ENCODE data around the gene VWC2. TPM values are rescaled to one million over a fixed set of nuclear protein-coding genes. Genes with fewer than 3 reads are reported as not detected.

VWC2 gene
- total RNA-seq, 1 experiment from 2014 or later, result not detected

DNA sequence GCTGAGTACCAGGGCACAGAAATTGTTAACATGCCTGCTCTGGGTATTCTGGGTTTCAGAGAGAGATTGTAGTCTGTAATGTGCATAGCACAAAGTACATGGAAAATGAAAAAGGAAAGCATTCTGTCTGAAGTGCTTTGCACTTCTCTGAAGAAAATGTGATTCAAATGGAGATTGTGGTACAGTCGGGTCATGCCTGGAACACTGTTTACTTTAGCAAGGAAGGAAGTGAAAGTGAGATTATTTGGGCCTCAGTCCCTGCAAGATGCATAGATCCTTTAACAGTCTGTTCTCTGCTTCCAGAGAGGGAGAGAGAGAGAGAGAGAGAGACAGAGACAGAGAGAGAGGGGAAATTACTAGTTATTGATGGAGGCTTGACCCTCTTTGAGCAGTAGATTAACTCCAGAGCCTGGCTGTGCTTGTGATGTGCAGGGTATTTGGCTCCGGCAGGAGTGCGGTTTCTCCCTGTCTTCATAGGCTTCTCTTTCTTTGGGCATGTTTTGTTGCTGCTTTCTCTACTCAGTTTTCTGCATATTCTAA lies 5.4 kb downstream of the VWC2 start:
- no peak for DNase-seq (ENCODE audit: low read depth)
- in situ Hi-C loops (cut with HindIII; ENCODE audit: low pct_unique_long_range_greater_than_20kb, low sequenced_read_pairs), result no loop called here

DNA sequence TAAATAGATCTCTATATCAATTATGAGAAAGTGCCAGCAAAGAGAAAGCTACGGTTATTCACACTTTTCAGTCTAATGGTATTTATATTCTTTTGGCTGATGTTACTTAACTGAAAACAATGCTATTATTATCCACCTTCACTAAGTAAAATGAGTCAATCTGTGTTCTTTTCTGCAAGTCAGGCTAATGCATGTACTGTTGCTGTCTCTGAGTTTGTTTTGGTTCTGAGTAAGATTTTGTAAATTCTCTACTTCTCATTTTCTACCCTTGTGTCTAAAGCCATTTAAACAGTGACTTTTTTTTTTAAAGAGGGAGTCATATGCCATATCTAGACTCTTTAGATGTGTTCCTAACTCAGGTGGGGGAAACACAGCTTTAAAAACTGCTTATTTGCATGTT lies 7.5 kb downstream of the VWC2 start:
- in situ Hi-C loops (cut with HindIII; ENCODE audit: low pct_unique_long_range_greater_than_20kb, low sequenced_read_pairs), result no loop called here
- DNase-seq (ENCODE audit: low read depth), result no peak

DNA sequence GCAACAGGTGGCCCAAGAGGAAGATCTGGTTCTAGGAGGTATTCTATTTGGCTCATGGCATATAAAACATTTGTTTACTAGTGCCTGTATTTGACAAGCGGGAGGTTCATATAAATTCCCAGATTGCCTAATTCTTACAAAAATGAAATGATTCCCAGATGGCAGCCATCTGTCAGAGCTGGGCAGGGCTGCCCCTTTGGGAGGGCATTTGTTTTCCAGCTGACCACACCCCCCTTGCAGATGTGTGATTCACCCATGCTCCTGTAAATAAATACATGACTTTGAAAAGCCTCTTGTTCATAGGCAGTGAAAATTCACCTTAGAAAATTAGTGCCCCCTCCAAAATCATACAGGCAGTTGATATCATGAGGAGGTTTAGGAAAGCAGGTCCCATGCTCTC lies 8.6 kb downstream of the VWC2 start:
- DNase-seq (ENCODE audit: low read depth), result no peak
- in situ Hi-C loops (cut with HindIII; ENCODE audit: low pct_unique_long_range_greater_than_20kb, low sequenced_read_pairs), result no loop called here

DNA sequence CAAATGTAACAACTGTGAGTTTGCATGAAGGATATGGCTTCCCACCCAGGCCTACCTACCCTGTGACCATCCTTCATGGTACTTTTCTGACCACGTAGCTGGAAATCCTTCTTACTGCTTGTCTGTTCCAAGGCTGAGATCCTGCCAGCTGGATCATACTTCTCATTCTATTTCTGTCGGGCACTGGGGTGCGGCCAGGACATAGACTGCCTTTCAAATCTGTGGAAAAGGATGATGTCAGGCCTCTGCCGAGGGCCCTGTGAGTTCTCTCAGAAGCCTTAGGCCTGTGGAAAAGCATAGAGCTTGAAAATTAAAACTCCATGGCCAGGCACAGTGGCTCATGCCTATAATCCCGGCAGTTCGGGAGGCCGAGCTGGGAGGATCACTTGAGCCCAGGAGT lies 10.0 kb downstream of the VWC2 start:
- in situ Hi-C loops (cut with HindIII; ENCODE audit: low pct_unique_long_range_greater_than_20kb, low sequenced_read_pairs), result no loop called here
- DNase-seq (ENCODE audit: low read depth), result no peak

DNA sequence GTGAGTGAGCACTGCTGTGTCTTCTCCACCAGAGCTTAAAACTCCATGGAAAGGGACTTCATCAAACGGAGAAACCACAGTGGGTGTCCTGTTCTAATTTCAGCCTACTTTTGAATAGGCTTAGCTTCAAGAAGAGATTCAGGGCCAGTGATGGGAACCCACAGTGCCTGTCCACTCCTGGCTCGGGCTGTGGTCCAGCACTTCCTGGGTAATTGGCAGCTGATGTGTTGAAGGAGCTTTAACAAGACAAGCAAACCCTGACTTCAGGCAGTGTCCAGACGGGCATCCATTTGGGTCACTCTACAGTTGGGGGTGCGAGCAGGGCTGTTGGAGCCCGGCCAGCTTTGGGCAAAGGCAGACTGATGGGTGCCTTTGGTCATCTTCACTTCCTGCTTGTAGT lies 14.5 kb downstream of the VWC2 start:
- DNase-seq (ENCODE audit: low read depth), result no peak
- in situ Hi-C loops (cut with HindIII; ENCODE audit: low pct_unique_long_range_greater_than_20kb, low sequenced_read_pairs), result no loop called here

DNA sequence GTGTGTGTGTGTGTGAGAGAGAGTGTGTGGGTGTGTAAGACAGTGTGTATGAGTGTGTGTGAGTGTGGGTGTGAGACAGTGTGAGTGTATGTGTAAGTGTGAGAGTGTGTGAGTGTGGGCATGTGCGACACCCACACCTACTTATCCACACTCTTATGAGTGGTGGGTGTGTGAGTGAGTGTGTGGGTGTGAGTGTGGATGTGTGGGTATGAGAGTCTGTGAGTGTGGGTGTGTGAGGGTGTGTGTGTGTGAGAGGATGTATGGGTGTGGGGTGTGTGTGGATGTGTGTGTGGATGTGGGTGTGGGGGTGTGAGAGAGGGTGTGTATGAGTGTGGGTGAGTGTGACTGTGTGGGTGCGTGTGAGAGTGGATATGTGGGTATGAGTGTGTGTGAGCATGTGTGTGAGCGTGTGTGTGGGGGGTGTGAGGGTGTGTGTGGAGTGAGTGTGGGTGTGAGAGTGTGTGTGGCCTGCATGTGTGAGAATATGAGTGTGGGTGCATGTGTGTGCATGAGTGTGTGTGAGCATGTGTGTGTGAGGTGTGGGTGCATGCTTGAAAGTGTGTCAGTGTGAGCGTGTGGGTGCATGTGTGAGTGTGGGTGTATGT lies 15.1 kb downstream of the VWC2 start:
- DNase-seq (ENCODE audit: low read depth), result no peak

DNA sequence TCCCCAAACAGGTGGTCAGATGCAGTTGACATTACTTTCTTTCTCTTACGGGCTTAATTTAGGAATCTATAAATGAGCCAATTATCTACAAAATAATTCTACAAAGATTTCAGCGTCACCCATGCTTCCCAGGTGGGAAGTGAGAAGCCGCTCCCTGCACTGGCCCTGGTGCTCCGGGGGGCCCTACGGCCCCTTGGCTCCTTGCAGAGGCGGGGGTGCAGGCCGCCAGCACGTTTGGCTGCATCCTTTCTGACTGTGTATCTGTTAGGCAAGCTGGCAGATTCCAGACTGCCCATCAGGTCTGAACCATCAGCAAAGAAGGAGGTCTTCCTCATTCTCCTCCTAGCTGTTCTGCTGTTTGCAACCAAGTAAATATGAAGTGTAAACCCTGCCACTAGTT lies 16.3 kb downstream of the VWC2 start:
- DNase-seq (ENCODE audit: low read depth), result no peak
- in situ Hi-C loops (cut with HindIII; ENCODE audit: low pct_unique_long_range_greater_than_20kb, low sequenced_read_pairs), result no loop called here

More for the DNA sequence above, 15.1 kb downstream of the VWC2 start:
- in situ Hi-C loops (cut with HindIII; ENCODE audit: low pct_unique_long_range_greater_than_20kb, low sequenced_read_pairs), result no loop called here

DNA sequence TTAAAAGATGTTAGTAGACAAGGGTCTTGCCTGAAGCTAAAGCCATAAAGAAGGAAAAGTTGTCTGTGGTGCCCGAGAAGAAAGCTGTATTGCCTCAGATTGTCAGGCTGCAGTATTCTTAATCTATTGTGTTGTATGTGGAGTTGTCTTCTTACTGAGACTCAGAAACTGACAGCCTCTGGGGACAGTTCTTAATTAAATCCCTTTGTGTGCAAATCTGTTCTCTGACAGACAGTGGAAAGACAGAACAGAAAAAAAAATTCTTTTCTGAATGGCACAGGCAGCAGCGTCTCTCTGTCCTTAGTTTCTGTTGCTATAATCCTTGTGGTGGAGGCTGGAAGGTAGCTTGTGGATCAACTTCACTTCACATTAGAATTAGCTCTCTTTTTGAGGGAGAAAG lies 16.8 kb downstream of the VWC2 start:
- in situ Hi-C loops (cut with HindIII; ENCODE audit: low pct_unique_long_range_greater_than_20kb, low sequenced_read_pairs), result no loop called here
- no peak for DNase-seq (ENCODE audit: low read depth)

DNA sequence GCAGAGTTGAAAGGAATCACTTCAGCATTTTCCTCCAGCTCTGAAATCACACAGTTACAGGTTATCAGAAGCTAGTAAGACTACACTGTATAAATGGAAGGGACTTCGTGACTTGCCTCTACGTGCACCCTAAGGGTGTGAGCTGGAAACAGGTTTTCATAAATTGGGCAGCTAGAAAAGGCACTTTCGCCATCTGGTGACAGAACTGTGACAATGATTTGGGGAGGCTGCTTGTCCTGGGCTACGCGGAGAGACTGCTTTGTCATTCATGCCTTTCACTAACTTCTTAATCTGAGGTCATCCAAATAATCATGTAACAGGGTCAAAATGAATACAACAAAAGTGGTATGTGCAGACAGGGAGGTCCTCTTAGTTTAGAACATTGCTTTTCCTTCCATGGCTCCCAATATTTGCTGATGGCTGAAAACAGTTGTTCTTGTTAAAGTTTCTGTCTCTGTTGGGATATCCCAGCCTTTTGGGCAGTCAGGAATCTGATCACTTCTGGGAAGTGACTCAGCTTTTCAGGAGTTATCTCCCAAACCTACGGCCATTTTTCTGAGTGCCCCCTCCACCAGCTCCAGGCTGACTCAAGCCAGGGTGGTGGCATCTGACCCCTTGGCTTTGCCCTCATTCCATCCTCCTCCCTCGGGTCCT lies 17.8 kb downstream of the VWC2 start:
- DNase-seq (ENCODE audit: low read depth), result peak; percentile 61

DNA sequence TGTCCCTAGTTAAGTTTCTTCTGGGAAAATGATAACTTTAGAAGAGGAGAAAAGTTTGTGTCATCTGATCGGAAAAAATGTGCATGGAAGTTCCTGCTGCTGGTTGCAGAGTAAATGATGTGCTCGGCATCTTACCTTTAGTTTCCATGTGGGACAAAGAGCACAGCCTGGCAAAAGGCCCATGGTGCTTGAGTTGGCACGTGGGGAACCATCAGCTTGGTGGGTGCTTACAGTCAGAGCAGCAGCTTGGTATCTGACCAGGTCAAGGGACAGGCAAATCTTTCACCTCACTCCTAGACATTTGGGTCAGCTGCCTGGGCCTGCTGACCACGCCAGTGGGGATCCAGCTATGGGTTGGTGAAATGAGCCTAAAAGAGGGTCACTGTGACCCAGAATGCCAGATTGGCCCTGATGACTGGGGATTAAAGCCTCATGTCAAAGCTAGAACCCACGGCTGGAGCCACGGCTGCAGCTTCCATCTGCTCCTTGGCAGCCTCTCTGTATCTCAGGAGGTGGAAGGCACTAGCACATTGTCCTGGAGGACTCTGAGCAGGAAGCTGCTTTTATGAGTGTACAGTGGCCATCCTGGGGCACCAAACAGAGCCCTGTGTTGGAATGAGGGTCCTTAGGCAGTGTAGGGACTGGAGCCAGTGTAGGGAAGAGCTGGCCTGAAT lies 24.7 kb downstream of the VWC2 start:
- in situ Hi-C loops (cut with HindIII; ENCODE audit: low pct_unique_long_range_greater_than_20kb, low sequenced_read_pairs), result no loop called here

More for the DNA sequence above, 17.8 kb downstream of the VWC2 start:
- in situ Hi-C loops (cut with HindIII; ENCODE audit: low pct_unique_long_range_greater_than_20kb, low sequenced_read_pairs), result no loop called here

DNA sequence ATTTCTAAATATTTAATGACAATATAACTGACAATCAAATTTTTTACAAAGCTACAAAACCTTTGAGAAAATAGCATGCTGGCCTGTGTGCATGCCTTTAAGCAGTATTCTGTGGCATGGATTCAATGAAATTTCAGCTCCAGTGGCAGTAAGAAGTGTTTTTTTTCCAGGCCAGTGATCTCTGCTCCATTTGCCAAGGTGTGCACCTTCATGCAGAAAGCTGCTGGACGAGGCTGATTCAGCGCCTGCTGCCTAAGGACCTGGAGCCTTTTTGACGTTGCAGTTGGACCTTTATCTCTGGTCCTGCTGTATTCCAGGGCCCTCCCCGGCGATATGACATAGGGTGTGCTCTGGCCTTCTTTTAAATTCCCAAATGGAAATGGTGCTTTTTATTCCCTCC lies 26.6 kb downstream of the VWC2 start:
- DNase-seq (ENCODE audit: low read depth), result no peak
- in situ Hi-C loops (cut with HindIII; ENCODE audit: low pct_unique_long_range_greater_than_20kb, low sequenced_read_pairs), result no loop called here

More for the DNA sequence above, 24.7 kb downstream of the VWC2 start:
- DNase-seq (ENCODE audit: low read depth), result no peak

DNA sequence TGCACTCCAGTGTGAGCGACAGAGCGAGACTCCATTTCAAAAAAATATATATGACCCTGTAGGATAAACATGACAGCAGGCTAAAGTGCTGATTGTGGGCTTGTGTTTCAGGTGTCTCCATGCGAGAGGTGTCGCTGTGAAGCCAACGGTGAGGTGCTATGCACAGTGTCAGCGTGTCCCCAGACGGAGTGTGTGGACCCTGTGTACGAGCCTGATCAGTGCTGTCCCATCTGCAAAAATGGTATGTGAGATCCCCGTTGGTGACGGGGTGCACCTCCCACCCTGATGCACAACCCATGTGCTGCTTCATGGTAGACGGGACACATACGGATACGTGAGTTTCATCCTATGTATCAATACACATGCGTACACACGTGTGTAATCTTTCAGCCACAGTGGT lies 29.2 kb downstream of the VWC2 start:
- in situ Hi-C loops (cut with HindIII; ENCODE audit: low pct_unique_long_range_greater_than_20kb, low sequenced_read_pairs), result no loop called here
- DNase-seq (ENCODE audit: low read depth), result no peak

DNA sequence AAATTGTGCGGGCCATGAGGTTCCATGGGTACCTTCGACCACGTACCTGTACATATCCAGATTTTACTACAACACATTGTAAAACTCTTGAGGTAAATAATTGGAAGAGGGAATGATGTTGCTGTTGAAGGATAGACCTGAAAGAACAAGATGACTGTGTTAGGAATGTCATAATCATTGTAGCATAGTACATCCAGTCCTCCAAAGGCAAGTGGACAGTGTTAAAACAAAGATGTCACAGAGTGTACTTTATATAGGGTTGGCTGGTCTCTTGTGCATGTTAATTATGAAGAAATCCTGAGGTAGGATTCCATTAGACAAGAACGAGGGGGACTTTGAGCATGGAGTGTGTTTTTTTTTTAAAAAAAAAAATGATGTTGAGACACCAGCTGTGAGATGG lies 30.4 kb downstream of the VWC2 start:
- in situ Hi-C loops (cut with HindIII; ENCODE audit: low pct_unique_long_range_greater_than_20kb, low sequenced_read_pairs), result no loop called here
- DNase-seq (ENCODE audit: low read depth), result no peak

DNA sequence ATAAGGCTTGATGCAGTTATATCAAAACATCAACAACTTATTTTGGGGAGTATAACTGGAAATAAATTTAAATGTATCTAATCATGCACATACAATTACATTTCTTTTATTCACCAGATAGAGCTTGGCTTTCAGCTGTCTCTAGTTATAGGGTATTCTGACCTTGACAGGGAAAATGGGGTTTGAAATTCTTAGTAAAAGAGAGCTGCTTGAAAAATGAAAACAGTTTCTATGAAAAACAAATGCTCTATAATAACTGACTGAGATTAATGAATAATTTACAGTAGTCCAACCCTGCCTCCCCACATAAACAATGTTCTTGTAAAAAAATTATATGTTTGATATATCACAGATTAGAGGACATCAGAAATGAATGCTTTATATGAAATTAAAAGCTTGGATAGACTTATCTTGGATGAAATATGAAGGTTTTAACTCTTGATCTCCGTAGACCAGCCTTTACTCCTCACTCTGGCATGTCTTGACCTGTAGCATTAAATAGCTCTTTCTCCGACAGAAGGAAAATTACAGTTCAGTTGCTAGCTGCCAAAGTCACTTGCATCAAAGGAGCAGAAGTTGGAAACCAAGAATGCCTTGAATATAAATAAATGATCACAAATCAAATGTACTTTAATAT lies 32.1 kb downstream of the VWC2 start:
- in situ Hi-C loops (cut with HindIII; ENCODE audit: low pct_unique_long_range_greater_than_20kb, low sequenced_read_pairs), result no loop called here

DNA sequence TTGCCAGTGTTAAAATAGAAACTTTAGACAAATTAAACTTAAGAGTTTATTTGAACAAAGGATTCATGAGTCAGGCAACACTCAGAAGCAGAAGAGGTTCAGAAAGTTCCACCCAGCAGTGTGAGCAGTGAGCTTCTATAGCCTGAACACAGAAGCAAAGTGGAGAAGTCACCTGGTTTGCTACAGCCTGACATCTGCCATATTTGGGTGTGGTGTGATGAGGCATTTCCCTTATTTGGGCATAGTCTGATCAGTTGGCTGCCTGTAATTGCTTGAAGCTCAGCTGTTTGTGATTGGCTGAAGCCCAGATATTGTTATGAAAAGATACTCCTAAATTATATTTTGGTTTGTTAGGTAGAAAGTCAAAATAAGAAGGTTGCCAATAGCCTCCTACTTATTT lies 39.1 kb downstream of the VWC2 start:
- in situ Hi-C loops (cut with HindIII; ENCODE audit: low pct_unique_long_range_greater_than_20kb, low sequenced_read_pairs), result no loop called here
- DNase-seq (ENCODE audit: low read depth), result no peak

More for the DNA sequence above, 32.1 kb downstream of the VWC2 start:
- no peak for DNase-seq (ENCODE audit: low read depth)

DNA sequence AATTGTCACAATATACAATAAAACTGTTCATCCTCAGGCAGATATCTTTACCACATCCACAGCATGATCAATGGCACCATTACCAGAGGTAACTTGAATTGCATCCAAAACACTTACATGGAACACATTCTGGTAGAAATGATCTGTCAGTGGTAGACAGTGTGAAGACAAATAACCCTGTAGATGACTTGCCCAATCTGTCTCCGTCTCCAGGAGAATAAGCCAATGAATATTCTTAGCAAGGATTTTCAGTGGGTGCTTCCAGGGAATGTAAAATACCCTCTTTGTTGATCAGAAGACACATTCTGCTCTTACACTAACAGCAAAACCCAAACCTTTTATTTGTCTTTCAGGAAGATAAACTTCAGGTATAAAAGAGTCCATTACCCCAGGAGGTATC lies 43.8 kb downstream of the VWC2 start:
- no peak for DNase-seq (ENCODE audit: low read depth)
- in situ Hi-C loops (cut with HindIII; ENCODE audit: low pct_unique_long_range_greater_than_20kb, low sequenced_read_pairs), result no loop called here

DNA sequence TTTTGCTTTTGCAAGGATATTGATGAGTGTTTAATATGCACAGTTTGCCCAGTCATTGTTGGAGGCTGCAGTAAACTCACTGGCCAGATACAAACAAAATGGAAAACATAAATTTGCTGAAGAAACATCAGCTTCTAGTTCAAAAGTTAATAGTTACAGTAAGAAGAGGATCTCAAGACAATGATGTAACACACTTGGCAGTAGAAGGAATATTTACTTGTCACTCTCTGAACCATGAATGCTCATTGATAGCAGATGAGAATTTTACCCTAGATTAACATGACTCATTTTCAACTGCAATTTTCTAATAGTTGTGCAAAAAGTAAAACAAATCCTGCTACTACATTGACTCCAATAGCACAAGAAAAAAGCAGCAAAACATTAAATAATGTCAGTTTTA lies 47.7 kb downstream of the VWC2 start:
- DNase-seq (ENCODE audit: low read depth), result no peak
- in situ Hi-C loops (cut with HindIII; ENCODE audit: low pct_unique_long_range_greater_than_20kb, low sequenced_read_pairs), result no loop called here

DNA sequence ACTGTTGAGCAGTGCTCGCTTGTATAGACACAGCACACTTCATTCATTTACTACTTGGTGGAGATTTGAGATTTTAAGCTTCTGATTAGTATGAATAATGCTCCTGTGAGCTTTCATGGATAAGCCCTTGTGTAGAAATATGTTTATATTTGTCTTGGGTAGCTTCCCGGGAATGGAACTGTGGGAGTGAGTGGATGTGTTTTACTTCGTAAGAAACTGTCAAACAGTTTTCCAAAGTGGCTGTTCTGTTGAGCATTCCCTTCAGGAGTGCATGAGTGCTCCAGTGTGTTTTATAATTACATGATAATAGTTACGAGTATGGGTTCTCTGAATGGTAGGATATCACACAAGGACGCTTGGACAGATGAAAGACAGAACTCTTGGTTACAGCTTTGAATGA lies 49.4 kb downstream of the VWC2 start:
- DNase-seq (ENCODE audit: low read depth), result no peak
- in situ Hi-C loops (cut with HindIII; ENCODE audit: low pct_unique_long_range_greater_than_20kb, low sequenced_read_pairs), result no loop called here

DNA sequence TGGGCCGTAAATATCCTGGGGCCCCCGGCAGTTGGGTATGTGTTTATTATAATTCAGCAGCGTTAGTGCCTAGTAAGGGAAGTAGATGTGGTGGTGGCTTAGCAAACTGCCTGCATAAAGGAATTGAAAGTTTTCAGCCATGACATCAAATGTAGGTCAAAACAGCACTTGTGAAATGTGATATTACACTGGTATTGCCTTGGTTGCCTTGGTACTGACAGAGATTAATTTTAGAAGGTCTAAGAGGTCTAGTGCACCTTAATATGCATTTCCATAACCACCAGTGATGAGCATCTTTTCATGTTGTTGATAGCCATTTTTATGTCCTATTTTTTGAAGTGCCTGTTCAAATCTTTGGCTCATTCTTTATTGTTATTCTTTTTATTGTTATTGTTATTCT lies 50.1 kb downstream of the VWC2 start:
- DNase-seq (ENCODE audit: low read depth), result no peak
- in situ Hi-C loops (cut with HindIII; ENCODE audit: low pct_unique_long_range_greater_than_20kb, low sequenced_read_pairs), result no loop called here
